Measurements from ENCODE around the gene AIFM1. TPM values are rescaled to one million over a fixed set of nuclear protein-coding genes. Genes with fewer than 3 reads are reported as not detected.

AIFM1 gene
- total RNA-seq, 2 experiments from 2014 or later = 41.2 to 41.8 TPM

GRCh38 chrX:130082244-130083106 lies 83.2 kb downstream of the AIFM1 start:
- Mint-ChIP-seq H3K36me3 (ENCODE audit: low read depth) (peaks cover 37% of the 10 kb centered on the region), H3K9me3 (no peaks in the 10 kb centered on the region), H3K4me1 (peaks cover 63% of the 10 kb centered on the region), H3K4me3 (peak overlapping the region; percentile 57), H3K27ac (peak overlapping the region; percentile 95), H3K27me3 (no peaks in the 10 kb centered on the region)
- DNase-seq = peak; percentile 88
- POLR2A ChIA-PET = interaction anchor here (0.7 to 4.2 kb wide), 14 partner anchors 10 to 151 kb away, joined by 3 to 55 read pairs (median 4); partner anchors contain the start of genes AIFM1, ELF4 and RAB33A
- CTCF ChIA-PET = interaction anchor here (0.5 to 4.5 kb wide), 12 partner anchors 8 to 125 kb away, joined by 3 to 103 read pairs (median 4); partner anchors contain the start of gene ELF4

- H3K36me3 Mint-ChIP-seq (ENCODE audit: low read depth) = peaks cover 39% of the 10 kb centered on the region
- H3K27me3 Mint-ChIP-seq = no peaks in the 10 kb centered on the region
- H3K27ac Mint-ChIP-seq = peak overlapping the region; percentile 95
- ChIA-PET POLR2A (interaction anchor here (0.7 to 4.2 kb wide), 14 partner anchors 11 to 150 kb away, joined by 3 to 55 read pairs (median 4); partner anchors contain the start of genes AIFM1, ELF4 and RAB33A), CTCF (interaction anchor here (0.5 to 4.5 kb wide), 14 partner anchors 9 to 124 kb away, joined by 3 to 103 read pairs (median 4); partner anchors contain the start of gene ELF4)
- H3K9me3 Mint-ChIP-seq = no peaks in the 10 kb centered on the region
- peaks cover 57% of the 10 kb centered on the region for H3K4me1 Mint-ChIP-seq
- H3K4me3 Mint-ChIP-seq = peak overlapping the region; percentile 57
- no peak for DNase-seq
Observed at GRCh38 chrX:130081421-130082045, 84.1 kb downstream of the AIFM1 start.

- POLR2A ChIA-PET = interaction anchor here (1.6 to 4.2 kb wide), 3 partner anchors 11 to 40 kb away, joined by 3 to 55 read pairs (median 17); partner anchors contain the start of gene ELF4
- Mint-ChIP-seq H3K4me1 (peaks cover 53% of the 10 kb centered on the region), H3K27ac (no peak overlapping the region), H3K27me3 (no peaks in the 10 kb centered on the region), H3K4me3 (no peak overlapping the region), H3K36me3 (ENCODE audit: low read depth) (peaks cover 36% of the 10 kb centered on the region), H3K9me3 (no peaks in the 10 kb centered on the region)
- CTCF ChIA-PET = interaction anchor here (0.5 to 4.5 kb wide), 21 partner anchors 18 to 324 kb away, joined by 3 to 103 read pairs (median 4); partner anchors contain the start of genes AIFM1, ELF4 and RAB33A
- DNase-seq = no peak
Observed at GRCh38 chrX:130080791-130081367, 84.8 kb downstream of the AIFM1 start.

- ChIA-PET CTCF (interaction anchor here (0.6 to 4.5 kb wide), 27 partner anchors 9 to 323 kb away, joined by 3 to 103 read pairs (median 5); partner anchors contain the start of genes AIFM1 and RAB33A), POLR2A (interaction anchor here (0.8 to 4.2 kb wide), 5 partner anchors 9 to 112 kb away, joined by 3 to 55 read pairs (median 5); partner anchors contain the start of gene ELF4)
- peaks cover 35% of the 10 kb centered on the region for H3K36me3 Mint-ChIP-seq (ENCODE audit: low read depth)
- no peak overlapping the region for H3K4me3 Mint-ChIP-seq
- no peaks in the 10 kb centered on the region for H3K27me3 Mint-ChIP-seq
- H3K27ac Mint-ChIP-seq = peak overlapping the region; percentile 30
- DNase-seq = peak; percentile 64
- H3K9me3 Mint-ChIP-seq = no peaks in the 10 kb centered on the region
- peaks cover 46% of the 10 kb centered on the region for H3K4me1 Mint-ChIP-seq
Observed at GRCh38 chrX:130079824-130080406, 85.7 kb downstream of the AIFM1 start.

Other genes starting within 250 kb of the AIFM1 start
- 1 to 10 TPM; 6.9 to 7.2 TPM for gene BCORL1, start 183.2 kb downstream of the AIFM1 start, total RNA-seq
- 10 to 100 TPM; 48.0 to 48.7 TPM for gene ELF4, start 55.3 kb downstream of the AIFM1 start, total RNA-seq
- 10 to 100 TPM; 37.0 to 38.8 TPM for gene RAB33A, start 6.1 kb upstream of the AIFM1 start, total RNA-seq
- gene ZNF280C, start 103.1 kb upstream of the AIFM1 start, total RNA-seq = 1 to 10 TPM; 5.1 to 6.7 TPM
- 10 to 100 TPM in 1 of 2 experiments, 1 to 10 TPM in 1; 9.4 to 10.6 TPM for gene SLC25A14, start 174.1 kb upstream of the AIFM1 start, total RNA-seq
- gene GPR119, start 219.8 kb upstream of the AIFM1 start, total RNA-seq = not detected
- 10 to 100 TPM; 25.9 to 28.5 TPM for gene RBMX2, start 236.1 kb upstream of the AIFM1 start, total RNA-seq

All from activated CD4-positive, alpha-beta memory T cell treated with anti-CD3 and anti-CD28 coated beads, Interleukin-2, amount 10 ng/mL, durations not matched to agents 7 days and 5 days (primary cell).